Fibroblast of skin of right biceps (primary cell): ENCODE measurements around the gene CHRM3.

Experiments
- DNase-seq: peaks from one replicate; pipeline ENCODE4 v3.0.0-alpha.2; 2013

Gene CHRM3

DNA sequence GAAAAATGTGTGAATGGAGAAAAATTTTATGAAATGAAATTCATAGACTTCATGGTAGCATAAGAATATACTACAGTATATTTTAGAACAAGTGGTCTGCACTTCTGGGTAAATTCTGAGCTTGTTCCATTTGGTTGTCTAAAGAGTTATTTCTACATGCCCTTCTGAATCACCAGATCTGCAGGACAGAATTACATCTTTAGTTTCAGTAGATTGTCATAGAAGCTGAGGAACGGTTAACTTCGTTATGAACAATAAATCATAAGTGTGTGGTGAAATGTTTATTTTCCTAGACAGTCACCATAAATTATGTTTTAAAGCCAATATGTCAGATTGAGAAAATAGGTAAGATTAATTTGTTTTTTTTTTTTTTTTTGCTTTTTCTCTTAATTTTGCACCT, 30.9 kb downstream of the CHRM3 start:
- DNase-seq, result no peak

DNA sequence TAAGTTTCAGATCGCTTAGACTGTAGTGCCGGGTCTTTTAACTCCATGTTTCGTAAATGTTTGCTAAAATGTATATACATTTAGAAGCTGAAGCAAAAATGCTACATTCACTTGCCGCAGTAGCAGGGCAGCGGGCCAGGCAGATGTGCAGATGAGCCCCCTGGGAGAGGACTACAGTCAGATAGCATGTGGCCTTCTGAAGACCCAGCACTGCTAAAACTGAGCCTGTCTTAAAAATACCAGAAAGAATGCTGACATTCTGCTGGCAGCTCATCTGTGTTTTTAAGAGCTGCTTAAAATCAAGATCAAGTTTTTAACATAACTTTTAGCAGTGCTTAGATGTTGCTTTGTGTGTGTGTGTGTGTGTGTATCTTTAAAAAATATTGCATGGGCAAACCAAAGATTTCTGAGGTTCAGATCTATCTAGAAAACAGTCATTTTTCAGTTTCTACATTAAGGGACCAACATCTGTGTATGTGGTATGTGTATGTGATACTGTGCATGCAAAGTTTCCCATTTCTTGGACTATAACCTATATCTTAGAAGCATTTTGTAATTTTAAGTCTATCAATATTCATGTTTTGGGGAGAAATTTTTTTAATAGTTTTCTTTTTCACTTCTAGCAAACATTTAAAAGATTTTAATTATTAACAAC, 31.7 kb downstream of the CHRM3 start:
- DNase-seq, result no peak

DNA sequence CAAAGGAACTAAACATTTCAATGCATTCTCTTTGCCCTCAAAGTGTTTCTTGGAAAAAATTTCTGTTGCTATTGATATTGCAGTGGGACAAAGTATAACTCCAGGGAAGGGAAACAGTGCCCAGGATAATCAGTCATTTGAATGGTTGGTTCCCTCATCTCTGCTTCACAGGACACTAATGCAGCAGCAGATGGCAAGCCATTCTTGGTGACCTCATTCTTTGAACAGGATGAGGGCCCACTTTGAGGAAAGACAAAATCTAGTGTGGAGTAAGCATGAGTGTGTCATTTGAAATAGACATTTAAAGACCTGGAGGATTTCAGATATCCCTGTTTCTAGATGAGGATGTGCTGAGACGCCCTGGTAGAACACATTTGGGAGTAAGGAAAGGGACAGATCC, 32.3 kb downstream of the CHRM3 start:
- no peak for DNase-seq

DNA sequence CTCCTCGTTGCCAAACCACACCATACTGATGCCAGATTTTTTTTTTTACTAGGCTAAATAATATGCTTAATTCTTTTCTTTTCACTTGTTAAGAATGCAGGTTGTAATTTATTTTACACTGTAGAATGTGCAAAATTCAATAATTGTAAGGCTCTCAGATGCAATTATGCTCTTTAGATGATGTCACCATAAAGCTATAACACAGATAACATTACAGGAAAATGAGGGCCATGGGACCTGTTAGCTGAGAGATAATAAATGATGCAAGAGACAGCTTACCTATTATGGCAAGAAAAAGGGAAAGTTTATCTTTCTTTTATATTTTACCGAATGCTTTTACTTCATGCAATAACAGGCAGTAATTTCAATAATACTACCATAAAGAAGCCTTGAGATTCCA, 35.4 kb downstream of the CHRM3 start:
- DNase-seq, result peak; percentile 8

DNA sequence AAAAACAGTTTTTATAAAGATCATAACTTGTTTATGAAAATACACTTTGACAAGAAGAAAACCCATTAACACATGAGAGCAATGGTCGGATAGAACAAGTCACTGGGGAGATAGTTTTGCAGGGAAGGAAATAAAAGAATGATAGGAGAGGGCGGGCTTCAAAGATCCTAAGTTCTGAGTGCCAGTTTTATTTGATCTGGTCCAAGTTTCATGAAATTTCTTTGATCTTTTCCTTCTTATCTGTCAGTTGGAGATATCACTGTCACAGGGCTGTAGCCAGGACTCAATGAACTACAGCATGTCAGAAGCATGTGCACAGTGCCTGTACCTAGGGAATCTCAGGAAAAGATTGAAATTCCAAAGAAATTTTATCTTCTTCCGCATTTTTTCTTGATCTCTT, 36.5 kb downstream of the CHRM3 start:
- DNase-seq, result no peak

DNA sequence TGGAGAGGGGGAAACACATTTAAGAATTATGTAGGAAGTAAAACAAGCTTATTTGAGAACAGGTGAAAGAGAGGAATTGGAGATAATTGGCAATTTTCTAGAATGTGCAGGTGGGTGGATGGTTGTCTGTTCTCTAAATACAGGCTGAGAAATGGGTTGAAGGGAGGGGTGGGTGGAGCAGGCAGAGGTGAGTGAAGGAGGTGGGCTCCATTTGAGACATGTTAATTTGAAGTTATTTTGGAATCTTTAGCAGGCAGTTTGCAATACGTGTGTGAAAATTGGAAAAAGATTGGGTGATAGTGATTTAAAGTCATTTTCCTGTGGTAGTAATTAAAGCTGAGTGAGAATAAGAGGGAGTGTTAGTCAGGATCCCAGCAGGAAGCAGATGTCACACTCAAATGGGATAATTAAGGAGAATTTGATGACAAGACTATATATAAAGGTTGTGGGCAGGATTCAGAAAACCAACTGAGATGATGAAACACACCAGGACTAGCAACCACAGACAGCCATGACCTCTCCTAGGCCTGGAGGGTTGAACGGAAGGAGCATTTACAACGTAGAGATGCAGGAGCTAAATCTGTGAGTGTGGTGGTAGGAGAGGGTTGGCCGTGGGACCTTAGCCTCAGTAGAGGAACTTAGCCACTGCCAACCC, 40.6 kb downstream of the CHRM3 start:
- DNase-seq, result peak; percentile 74

DNA sequence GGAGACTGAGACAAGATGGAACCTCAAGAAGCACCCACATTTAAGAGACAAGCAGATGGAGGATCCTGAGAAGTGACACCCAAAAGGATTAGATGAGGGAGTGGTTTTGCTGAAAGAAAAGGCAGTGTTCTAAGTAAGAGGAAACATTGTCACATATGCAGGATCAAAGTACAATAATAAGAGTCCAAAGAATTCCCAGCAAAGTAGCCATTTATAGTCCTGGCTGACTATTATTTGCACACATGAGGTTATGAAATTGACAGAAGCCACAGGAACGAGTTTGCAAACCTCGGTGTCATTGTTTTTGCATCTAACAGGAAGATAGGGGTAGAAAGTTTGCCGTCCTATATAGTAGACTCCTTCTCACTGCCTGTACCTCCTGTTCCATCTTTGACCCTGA, 41.3 kb downstream of the CHRM3 start:
- peak; percentile 2 for DNase-seq

DNA sequence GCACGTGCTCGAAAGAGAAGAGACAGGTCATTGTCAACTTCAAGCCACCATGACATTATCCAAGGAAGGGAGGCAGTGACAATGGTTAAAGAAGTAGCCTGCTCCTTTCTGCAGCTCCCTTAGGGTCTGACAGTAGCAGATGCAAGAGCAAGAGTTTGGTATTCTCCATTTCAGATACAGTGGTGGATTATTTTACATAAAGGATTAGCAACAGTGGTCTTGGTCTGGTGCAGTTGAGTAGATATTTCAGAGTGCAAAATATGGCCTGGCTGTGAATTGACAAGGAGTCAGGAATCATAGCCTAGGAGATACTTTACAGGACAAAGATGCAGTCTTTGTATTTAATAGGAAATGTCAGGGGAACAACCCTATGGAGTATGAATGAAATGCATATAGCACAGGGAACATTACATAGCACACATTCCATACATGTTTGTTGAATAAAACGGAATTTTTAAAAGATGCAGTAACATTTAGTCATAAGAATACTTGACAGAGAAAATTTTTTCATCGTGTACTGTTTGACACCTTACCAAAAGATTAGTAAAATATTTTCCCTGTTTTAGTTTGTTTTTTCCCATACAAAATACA, 41.8 kb downstream of the CHRM3 start:
- peak; percentile 74 for DNase-seq

DNA sequence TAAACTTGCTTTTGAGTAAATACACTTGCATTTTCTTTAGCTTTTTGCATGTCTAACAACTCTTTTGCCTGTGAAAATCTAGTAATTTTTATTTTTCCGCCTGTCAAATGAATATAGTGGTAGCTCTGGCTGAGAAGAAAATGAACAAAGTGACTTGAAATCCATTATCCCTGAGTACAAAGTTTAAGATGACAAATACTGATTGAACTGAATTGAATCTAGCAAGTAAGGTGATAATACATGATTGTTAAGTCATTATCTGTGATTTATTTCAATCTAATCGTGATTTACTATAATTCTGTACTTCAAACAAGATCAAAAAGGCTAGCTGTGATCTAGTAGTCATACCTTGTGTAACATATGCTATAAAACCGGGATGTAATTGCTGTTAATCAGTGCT, 42.8 kb downstream of the CHRM3 start:
- DNase-seq, result no peak

DNA sequence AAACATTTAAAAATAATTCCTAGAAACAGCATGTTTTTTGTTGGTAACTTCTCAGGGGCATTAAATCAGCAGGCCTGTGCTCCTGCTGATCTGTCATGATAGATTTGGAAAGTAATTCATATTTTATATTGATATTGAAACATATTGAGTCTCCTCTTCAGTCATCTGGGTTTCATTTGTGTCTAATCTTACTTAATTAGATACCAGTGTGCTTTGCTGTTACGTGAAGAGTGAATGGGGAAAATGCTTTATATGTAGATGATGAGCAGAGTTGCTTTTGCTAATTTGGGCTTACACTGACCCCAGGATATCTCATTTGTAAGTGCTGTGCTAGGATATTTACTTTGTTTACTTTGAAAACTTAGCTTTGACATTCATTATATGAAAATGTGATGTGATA, 45.9 kb downstream of the CHRM3 start:
- DNase-seq, result no peak

DNA sequence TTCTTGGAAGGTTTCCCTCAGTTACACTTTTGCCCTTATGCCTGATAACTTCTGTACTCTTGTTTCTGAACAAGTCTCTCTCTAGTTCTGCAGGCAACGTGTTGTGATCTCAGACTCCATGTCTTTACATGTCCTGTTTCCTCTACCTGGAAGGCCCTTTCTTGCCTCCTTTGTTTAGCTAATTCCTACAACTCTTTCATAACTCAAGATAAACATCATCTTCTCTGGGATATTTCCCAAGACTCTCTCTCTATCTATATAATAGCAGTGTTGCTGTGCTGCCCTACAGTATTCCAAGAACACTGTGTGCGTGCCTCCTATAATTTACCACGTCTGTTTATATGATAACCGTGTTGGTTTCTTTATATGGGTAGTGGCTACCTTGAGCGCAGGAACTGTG, 47.8 kb downstream of the CHRM3 start:
- DNase-seq, result no peak
